ENCODE measurements around the gene SUSD6.
"Not testable (repeated sequence)": the region's sequence is repeated elsewhere in the genome, so short reads cannot be mapped to it uniquely, and the experiment has no call there.

Gene SUSD6

GRCh38 chr14:69720912-69721311, 109.5 kb downstream of the SUSD6 start:
- Histone ChIP-seq H3K27me3 (ENCODE audit: low read depth, low read length) (no peaks in the 10 kb centered on the region; the same call in 1 of the 2 replicates), H3K79me2 (ENCODE audit: low read length) (no peaks in the 10 kb centered on the region), H2AFZ (ENCODE audit: low read depth, low read length) (no peak overlapping the region), H3K4me3 (ENCODE audit: low read length) (no peak overlapping the region), H3K4me2 (ENCODE audit: low read length) (no peak overlapping the region), H3K4me1 (ENCODE audit: low read length) (no peaks in the 10 kb centered on the region), H3K9ac (ENCODE audit: low read length) (no peak overlapping the region), H3K36me3 (replicated peaks; ENCODE audit: low read depth, low read length) (no peaks in the 10 kb centered on the region), H4K20me1 (ENCODE audit: insufficient read depth, low read length) (no peaks in the 10 kb centered on the region), H3K27ac (ENCODE audit: low read length) (no peak overlapping the region), H3K9me3 (ENCODE audit: insufficient read depth, low read length) (no peaks in the 10 kb centered on the region)
- TF ChIP-seq EZH2phosphoT487 (IDR thresholded peaks at IDR 0.05; ENCODE audit: low read depth) (no peak), CTCF (IDR thresholded peaks at IDR 0.05; ENCODE audit: low read depth, low read length) (no peak)

- H3K79me2 ChIP-seq (ENCODE audit: low read length) = no peaks in the 10 kb centered on the region
- peak overlapping the region; percentile 58 for H3K9ac ChIP-seq (ENCODE audit: low read length)
- peaks cover 10% of the 10 kb centered on the region; the same call in 1 of the 2 replicates for H3K4me1 ChIP-seq (ENCODE audit: low read length)
- H3K27ac ChIP-seq (ENCODE audit: low read length) = no peak overlapping the region
- H3K4me2 ChIP-seq (ENCODE audit: low read length) = peak overlapping the region; percentile 70
- peak overlapping the region; percentile 89 for H2AFZ ChIP-seq (ENCODE audit: low read depth, low read length)
- no peaks in the 10 kb centered on the region for H4K20me1 ChIP-seq (ENCODE audit: insufficient read depth, low read length)
- peak overlapping the region; percentile 79 for H3K4me3 ChIP-seq (ENCODE audit: low read length)
- no peaks in the 10 kb centered on the region for H3K9me3 ChIP-seq (ENCODE audit: insufficient read depth, low read length)
- H3K27me3 ChIP-seq (ENCODE audit: low read depth, low read length) = no peaks in the 10 kb centered on the region; the same call in 1 of the 2 replicates
- TF ChIP-seq CTCF (IDR thresholded peaks at IDR 0.05; ENCODE audit: low read depth, low read length) (peak; percentile 96), EZH2phosphoT487 (IDR thresholded peaks at IDR 0.05; ENCODE audit: low read depth) (no peak)
- no peaks in the 10 kb centered on the region for H3K36me3 ChIP-seq (replicated peaks; ENCODE audit: low read depth, low read length)
Measured at GRCh38 chr14:69726761-69727511, 115.5 kb downstream of the SUSD6 start.

GRCh38 chr14:69727860-69728259, 116.5 kb downstream of the SUSD6 start:
- Histone ChIP-seq H3K27ac (ENCODE audit: low read length) (no peak overlapping the region), H3K4me1 (ENCODE audit: low read length) (peaks cover 10% of the 10 kb centered on the region; the same call in 1 of the 2 replicates), H2AFZ (ENCODE audit: low read depth, low read length) (no peak overlapping the region), H3K36me3 (replicated peaks; ENCODE audit: low read depth, low read length) (no peaks in the 10 kb centered on the region), H3K9ac (ENCODE audit: low read length) (no peak overlapping the region), H3K79me2 (ENCODE audit: low read length) (no peaks in the 10 kb centered on the region), H3K27me3 (ENCODE audit: low read depth, low read length) (no peaks in the 10 kb centered on the region; the same call in 1 of the 2 replicates), H3K4me3 (ENCODE audit: low read length) (no peak overlapping the region), H3K4me2 (ENCODE audit: low read length) (no peak overlapping the region; the same call in 1 of the 2 replicates), H4K20me1 (ENCODE audit: insufficient read depth, low read length) (no peaks in the 10 kb centered on the region), H3K9me3 (ENCODE audit: insufficient read depth, low read length) (no peaks in the 10 kb centered on the region)
- no peak for TF ChIP-seq CTCF (IDR thresholded peaks at IDR 0.05; ENCODE audit: low read depth, low read length)
- no peak for TF ChIP-seq EZH2phosphoT487 (IDR thresholded peaks at IDR 0.05; ENCODE audit: low read depth)

- H3K79me2 ChIP-seq (ENCODE audit: low read length); H3K4me1 ChIP-seq (ENCODE audit: low read length); H2AFZ ChIP-seq (ENCODE audit: low read depth, low read length); H3K9me3 ChIP-seq (ENCODE audit: insufficient read depth, low read length); H3K27me3 ChIP-seq (ENCODE audit: low read depth, low read length); H3K4me2 ChIP-seq (ENCODE audit: low read length); H3K27ac ChIP-seq (ENCODE audit: low read length); H3K9ac ChIP-seq (ENCODE audit: low read length); H3K4me3 ChIP-seq (ENCODE audit: low read length); H3K36me3 ChIP-seq (replicated peaks; ENCODE audit: low read depth, low read length); H4K20me1 ChIP-seq (ENCODE audit: insufficient read depth, low read length): not testable (repeated sequence)
Measured at GRCh38 chr14:69731919-69732598, 120.7 kb downstream of the SUSD6 start.

GRCh38 chr14:69736405-69736804, 125.0 kb downstream of the SUSD6 start:
- not testable (repeated sequence) for H3K9ac ChIP-seq (ENCODE audit: low read length); H3K36me3 ChIP-seq (replicated peaks; ENCODE audit: low read depth, low read length); H3K4me3 ChIP-seq (ENCODE audit: low read length); H3K4me2 ChIP-seq (ENCODE audit: low read length); H3K27me3 ChIP-seq (ENCODE audit: low read depth, low read length); H3K4me1 ChIP-seq (ENCODE audit: low read length); H3K27ac ChIP-seq (ENCODE audit: low read length); H3K79me2 ChIP-seq (ENCODE audit: low read length); H2AFZ ChIP-seq (ENCODE audit: low read depth, low read length); H3K9me3 ChIP-seq (ENCODE audit: insufficient read depth, low read length); H4K20me1 ChIP-seq (ENCODE audit: insufficient read depth, low read length)

Measured in OCI-LY3 (cell line).